Measurements from ENCODE around the gene CA11.
"Not testable (repeated sequence)": the region's sequence is repeated elsewhere in the genome, so short reads cannot be mapped to it uniquely, and the experiment has no call there.

CA11 gene

DNA sequence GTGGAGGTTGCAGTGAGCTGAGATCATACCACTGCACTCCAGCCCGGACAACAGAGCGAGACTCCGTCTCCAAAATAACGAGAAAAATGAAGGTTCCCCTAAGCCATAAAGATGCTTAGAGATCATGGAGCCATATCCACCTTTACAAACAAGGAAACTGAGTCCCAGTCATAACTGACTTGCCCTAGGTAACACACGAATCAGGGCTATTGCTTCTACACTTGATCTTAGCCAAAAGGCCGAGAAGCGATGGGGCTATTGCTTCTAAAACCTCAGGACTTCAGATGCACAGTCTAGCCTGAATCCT, 12.0 kb downstream of the CA11 start:
- Histone ChIP-seq H3K27ac (replicated peaks) (peak overlapping the region; percentile 67), H3K4me3 (replicated peaks; ENCODE audit: insufficient read depth, low read length) (peak overlapping the region; percentile 26), H3K27me3 (ENCODE audit: insufficient read depth, poor library complexity, severe bottlenecking) (no peaks in the 10 kb centered on the region)
- no peak for DNase-seq (ENCODE audit: low read depth in 1 of 2, low spot score in 1 of 2)
- TF ChIP-seq POLR2AphosphoS5 (IDR thresholded peaks at IDR 0.05; ENCODE audit: low read depth): no peak
- TF ChIP-seq SPI1 (IDR thresholded peaks at IDR 0.05; ENCODE audit: borderline replicate concordance, low read depth): no peak
- TF ChIP-seq GABPA (IDR thresholded peaks at IDR 0.05; ENCODE audit: low read depth): no peak
- no peak for TF ChIP-seq REST (IDR thresholded peaks at IDR 0.05; ENCODE audit: insufficient replicate concordance, low read depth)
- no peak for TF ChIP-seq CTCF (IDR thresholded peaks at IDR 0.05; ENCODE audit: insufficient read depth, low read length)

- TF ChIP-seq POLR2AphosphoS5 (IDR thresholded peaks at IDR 0.05; ENCODE audit: low read depth) (no peak; the same call in 1 of the 2 replicates), REST (IDR thresholded peaks at IDR 0.05; ENCODE audit: insufficient replicate concordance, low read depth) (no peak), CTCF (IDR thresholded peaks at IDR 0.05; ENCODE audit: insufficient read depth, low read length) (no peak), SPI1 (IDR thresholded peaks at IDR 0.05; ENCODE audit: borderline replicate concordance, low read depth) (no peak), GABPA (IDR thresholded peaks at IDR 0.05; ENCODE audit: low read depth) (no peak)
- no peaks in the 10 kb centered on the region for H3K27me3 ChIP-seq (ENCODE audit: insufficient read depth, poor library complexity, severe bottlenecking)
- peak overlapping the region; percentile 67 for H3K27ac ChIP-seq (replicated peaks)
- DNase-seq (ENCODE audit: low read depth in 1 of 2, low spot score in 1 of 2): no peak
- no peak overlapping the region; the same call in 1 of the 2 replicates for H3K4me3 ChIP-seq (replicated peaks; ENCODE audit: insufficient read depth, low read length)
Observed at GRCh38 chr19:48633148-48634035, 12.6 kb downstream of the CA11 start.

DNA sequence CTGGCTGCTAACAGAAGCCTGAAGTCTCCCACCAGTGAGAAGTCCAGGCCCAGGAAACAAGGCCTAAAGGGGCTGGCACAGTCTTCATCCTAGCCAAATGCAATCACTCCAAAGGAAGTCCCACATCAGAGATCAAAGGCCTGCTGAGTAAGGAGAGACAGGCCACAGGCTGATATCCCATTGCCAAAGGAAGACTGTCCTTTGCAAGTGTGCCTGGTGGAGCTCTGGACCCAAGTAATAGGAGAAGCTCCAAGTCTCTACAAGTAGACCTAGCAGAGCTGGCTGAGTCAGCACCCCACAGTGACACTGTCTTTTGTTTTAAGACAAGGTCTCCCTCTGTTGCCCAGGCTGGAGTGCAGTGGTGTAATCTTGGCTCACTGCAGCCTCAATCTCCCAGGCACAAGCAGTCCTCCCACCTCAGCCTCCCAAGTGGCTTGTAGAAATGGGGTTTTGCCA, 13.3 kb downstream of the CA11 start:
- TF ChIP-seq POLR2AphosphoS5 (IDR thresholded peaks at IDR 0.05; ENCODE audit: low read depth): no peak
- TF ChIP-seq REST (IDR thresholded peaks at IDR 0.05; ENCODE audit: insufficient replicate concordance, low read depth): no peak
- TF ChIP-seq SPI1 (IDR thresholded peaks at IDR 0.05; ENCODE audit: borderline replicate concordance, low read depth): no peak
- TF ChIP-seq CTCF (IDR thresholded peaks at IDR 0.05; ENCODE audit: insufficient read depth, low read length): no peak
- TF ChIP-seq GABPA (IDR thresholded peaks at IDR 0.05; ENCODE audit: low read depth): no peak
- H3K4me3 ChIP-seq (replicated peaks; ENCODE audit: insufficient read depth, low read length): no peak overlapping the region
- H3K27ac ChIP-seq (replicated peaks): no peak overlapping the region
- no peak for DNase-seq (ENCODE audit: low read depth in 1 of 2, low spot score in 1 of 2)
- no peaks in the 10 kb centered on the region for H3K27me3 ChIP-seq (ENCODE audit: insufficient read depth, poor library complexity, severe bottlenecking)

- not testable (repeated sequence) for H3K27me3 ChIP-seq (ENCODE audit: insufficient read depth, poor library complexity, severe bottlenecking); H3K4me3 ChIP-seq (replicated peaks; ENCODE audit: insufficient read depth, low read length); DNase-seq (ENCODE audit: low read depth in 1 of 2, low spot score in 1 of 2); H3K27ac ChIP-seq (replicated peaks)
Observed at GRCh38 chr19:48632286-48632685, 13.7 kb downstream of the CA11 start.
